ENCODE data around the gene ZNF117.

DNA sequence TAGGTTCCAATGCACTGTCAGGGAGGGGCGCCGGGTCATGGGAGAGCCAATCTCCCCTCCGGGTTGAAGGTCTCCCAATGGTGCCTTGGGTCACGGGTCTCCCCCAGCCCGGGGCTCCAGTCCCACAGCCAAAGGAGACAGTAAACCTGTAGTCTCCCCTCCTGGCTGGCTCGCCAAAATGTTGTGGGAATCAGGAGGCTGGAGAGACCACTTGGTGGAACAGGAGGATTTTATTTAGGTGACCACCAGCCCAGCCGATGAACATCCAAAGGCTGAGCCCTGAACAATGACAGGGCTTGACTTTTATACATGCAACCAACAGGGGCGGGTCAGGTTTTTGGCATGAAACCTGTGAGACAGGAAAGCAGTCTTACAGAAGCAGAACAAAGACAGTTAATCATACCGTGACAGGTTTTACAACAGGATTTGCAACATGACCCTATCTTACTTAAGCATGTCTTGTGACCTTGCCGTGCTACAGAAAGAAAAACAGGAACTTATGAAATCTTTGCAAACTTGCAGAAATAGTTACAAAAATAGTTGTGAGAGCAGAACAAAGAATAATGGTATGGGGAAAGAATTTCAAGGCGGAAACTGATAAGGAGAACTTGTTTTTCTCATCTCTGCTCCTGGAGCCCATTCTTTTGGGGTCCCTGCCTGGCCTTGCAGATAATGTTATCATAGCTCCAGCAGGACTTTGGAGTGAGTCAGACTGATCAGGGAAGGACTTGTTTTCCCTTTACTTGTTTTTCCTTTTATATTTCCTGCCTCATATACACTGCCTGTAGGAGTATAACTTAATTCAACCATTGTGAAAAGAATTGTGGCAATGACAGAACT lies 8.5 kb upstream of the ZNF117 start:
- TF ChIP-seq EZH2 (IDR thresholded peaks at IDR 0.05), result no peak
- no peak for TF ChIP-seq POLR2AphosphoS5 (IDR thresholded peaks at IDR 0.05; ENCODE audit: borderline replicate concordance, low read depth, low read length)
- TF ChIP-seq FOXP2 (optimal IDR thresholded peaks at IDR 0.05; ENCODE audit: control extremely low read depth, extremely low read length, insufficient read depth), result no peak
